Measurements from ENCODE around the gene SEMA6A. TPM values are rescaled to one million over a fixed set of nuclear protein-coding genes. Genes with fewer than 3 reads are reported as not detected.

SEMA6A gene
- total RNA-seq, 1 experiment from 2014 or later = not detected

DNA sequence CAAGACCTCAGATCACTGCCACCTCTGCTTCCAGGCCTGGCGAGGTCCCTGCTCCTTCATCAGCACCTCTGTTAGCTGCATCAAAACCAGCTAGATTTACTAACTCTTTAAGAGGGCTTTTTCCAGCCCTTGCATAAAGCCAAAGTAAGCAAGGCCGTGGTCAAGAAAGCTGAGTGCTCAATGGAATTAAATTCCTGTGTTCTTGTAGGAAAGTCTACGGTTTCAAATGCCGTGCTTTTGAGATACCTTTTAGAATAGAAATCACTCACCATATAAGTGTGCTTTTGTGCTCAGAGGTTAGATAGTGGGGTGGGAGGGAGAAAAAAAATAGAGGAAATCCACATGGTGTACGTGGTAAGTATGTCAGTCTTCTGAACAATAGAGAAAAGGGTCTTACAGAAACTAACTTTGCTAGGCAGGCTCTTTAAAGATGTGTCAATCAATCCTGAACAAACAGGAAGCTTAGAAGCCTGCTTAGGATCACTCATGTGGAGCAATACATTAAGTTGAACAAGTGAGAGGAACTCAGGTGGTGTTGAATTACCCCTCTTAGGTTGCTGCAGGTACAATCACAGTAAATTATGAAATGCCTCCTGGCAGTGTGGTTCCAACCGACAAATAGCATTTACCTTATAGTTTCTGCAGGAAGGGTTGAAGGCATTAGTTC, 79.7 kb downstream of the SEMA6A start:
- Histone ChIP-seq H3K27me3 (no peaks in the 10 kb centered on the region), H3K4me3 (no peak overlapping the region), H3K36me3 (no peaks in the 10 kb centered on the region), H3K9me3 (no peaks in the 10 kb centered on the region)
- DNase-seq = no peak

DNA sequence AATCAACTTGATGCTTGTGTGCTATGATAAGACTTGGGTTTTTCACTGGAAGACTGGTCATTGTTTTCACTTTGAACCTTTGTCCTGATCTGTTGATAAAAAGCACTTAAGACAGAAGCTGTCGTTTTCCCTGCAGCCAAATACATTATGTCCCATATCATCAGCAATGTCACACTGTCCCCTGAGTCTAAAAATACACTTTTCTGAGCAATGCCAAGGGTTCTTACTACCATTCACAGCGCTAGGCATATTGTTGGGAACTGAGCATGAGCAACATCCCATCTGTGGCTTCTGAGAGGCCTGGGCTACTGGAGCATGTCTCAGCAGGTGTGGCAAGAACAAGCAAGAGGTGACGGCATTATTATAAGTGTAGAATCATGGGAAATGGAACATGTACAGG, 81.8 kb downstream of the SEMA6A start:
- no peak for DNase-seq
- H3K36me3 ChIP-seq = no peaks in the 10 kb centered on the region
- H3K27me3 ChIP-seq = no peaks in the 10 kb centered on the region
- no peak overlapping the region for H3K4me3 ChIP-seq
- H3K9me3 ChIP-seq = no peaks in the 10 kb centered on the region

GRCh38 chr5:116492016-116492623, 82.5 kb downstream of the SEMA6A start:
- Histone ChIP-seq H3K27me3 (no peaks in the 10 kb centered on the region), H3K9me3 (no peaks in the 10 kb centered on the region), H3K36me3 (no peaks in the 10 kb centered on the region), H3K4me3 (no peak overlapping the region)
- DNase-seq = peak; percentile 65

DNA sequence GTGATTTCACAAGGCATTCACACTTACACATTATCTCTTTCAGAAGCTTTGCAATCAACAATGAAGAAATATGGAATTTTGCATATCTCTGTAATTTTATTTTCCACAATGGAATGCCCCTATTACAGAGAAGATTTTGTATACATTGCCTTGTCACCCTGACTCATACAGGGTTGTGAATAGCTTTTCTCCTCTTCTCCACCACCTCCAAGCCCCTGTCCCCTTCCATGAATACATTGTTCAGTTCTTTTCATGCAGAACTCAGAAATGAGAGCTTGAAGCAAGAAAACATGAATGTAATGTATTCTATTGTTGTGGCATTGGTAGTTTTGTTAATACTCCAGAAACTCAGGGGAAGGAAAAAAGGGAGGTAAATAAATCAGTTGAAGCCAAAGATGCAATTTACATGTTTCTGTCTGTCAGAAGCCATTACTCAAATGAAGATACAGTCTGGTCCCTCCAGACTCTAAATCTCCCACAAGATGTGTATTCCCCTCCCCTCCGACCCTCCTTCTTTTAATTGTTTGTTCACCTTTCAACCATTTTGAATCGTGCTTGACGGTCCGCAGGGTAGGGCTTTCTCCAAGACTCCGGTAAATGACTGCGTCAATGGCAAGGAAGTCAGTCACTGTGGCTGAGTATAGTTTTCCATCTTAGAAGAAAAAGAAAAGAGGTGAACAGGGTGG, 86.1 kb downstream of the SEMA6A start:
- Histone ChIP-seq H3K36me3 (no peaks in the 10 kb centered on the region), H3K27me3 (no peaks in the 10 kb centered on the region; the same call in 1 of the 2 replicates), H3K9me3 (no peaks in the 10 kb centered on the region), H3K4me3 (no peak overlapping the region)
- no peak for DNase-seq

- Histone ChIP-seq H3K9me3 (no peaks in the 10 kb centered on the region), H3K27me3 (no peaks in the 10 kb centered on the region; the same call in 1 of the 2 replicates), H3K4me3 (no peak overlapping the region), H3K36me3 (no peaks in the 10 kb centered on the region)
- DNase-seq = no peak
These were observed 87.6 kb downstream of the SEMA6A start for GRCh38 chr5:116487045-116487444.

GRCh38 chr5:116486588-116486987, 88.0 kb downstream of the SEMA6A start:
- DNase-seq = no peak
- Histone ChIP-seq H3K4me3 (no peak overlapping the region), H3K9me3 (no peaks in the 10 kb centered on the region), H3K27me3 (no peaks in the 10 kb centered on the region; the same call in 1 of the 2 replicates), H3K36me3 (no peaks in the 10 kb centered on the region)

- Histone ChIP-seq H3K9me3 (no peaks in the 10 kb centered on the region), H3K27me3 (no peaks in the 10 kb centered on the region; the same call in 1 of the 2 replicates), H3K36me3 (no peaks in the 10 kb centered on the region), H3K4me3 (no peak overlapping the region)
- DNase-seq = no peak
These were observed 90.0 kb downstream of the SEMA6A start for GRCh38 chr5:116484645-116485044.

DNA sequence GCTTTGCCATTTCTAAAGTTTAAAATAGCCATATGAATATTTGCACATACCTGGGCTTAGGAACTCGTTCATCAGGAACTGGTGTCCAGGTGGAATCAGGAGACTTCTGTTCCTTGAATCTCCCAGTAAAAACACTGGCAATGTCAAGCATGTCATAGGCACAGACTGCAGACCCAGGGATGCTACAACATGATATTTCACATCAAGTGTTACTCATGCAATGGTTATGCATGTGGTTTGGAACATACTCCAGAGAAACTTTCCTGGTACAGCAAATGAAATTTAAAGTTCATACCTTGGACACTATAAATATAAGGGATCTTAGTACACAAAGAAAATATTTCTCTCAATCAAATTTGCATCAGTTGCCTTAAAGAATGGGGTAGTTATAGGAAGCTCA, 92.2 kb downstream of the SEMA6A start:
- H3K36me3 ChIP-seq = no peaks in the 10 kb centered on the region
- H3K27me3 ChIP-seq = no peaks in the 10 kb centered on the region; the same call in 1 of the 2 replicates
- H3K9me3 ChIP-seq = peaks cover under 1% of the 10 kb centered on the region; the same call in 1 of the 2 replicates
- H3K4me3 ChIP-seq = no peak overlapping the region
- DNase-seq = no peak

- DNase-seq = no peak
- H3K4me3 ChIP-seq = no peak overlapping the region
- H3K27me3 ChIP-seq = no peaks in the 10 kb centered on the region
- H3K9me3 ChIP-seq = peaks cover 6% of the 10 kb centered on the region; the same call in 1 of the 2 replicates
- no peaks in the 10 kb centered on the region for H3K36me3 ChIP-seq
These were observed 93.6 kb downstream of the SEMA6A start for GRCh38 chr5:116480894-116481510.

- Histone ChIP-seq H3K27me3 (no peaks in the 10 kb centered on the region), H3K9me3 (peaks cover 6% of the 10 kb centered on the region; the same call in 1 of the 2 replicates), H3K4me3 (no peak overlapping the region), H3K36me3 (no peaks in the 10 kb centered on the region)
- no peak for DNase-seq
These were observed 94.6 kb downstream of the SEMA6A start for GRCh38 chr5:116479776-116480675.

- H3K36me3 ChIP-seq = no peaks in the 10 kb centered on the region
- DNase-seq = no peak
- no peak overlapping the region for H3K4me3 ChIP-seq
- H3K9me3 ChIP-seq = peaks cover 6% of the 10 kb centered on the region; the same call in 1 of the 2 replicates
- no peaks in the 10 kb centered on the region for H3K27me3 ChIP-seq
These were observed 96.1 kb downstream of the SEMA6A start for GRCh38 chr5:116478491-116478890.

- peaks cover 6% of the 10 kb centered on the region; the same call in 1 of the 2 replicates for H3K9me3 ChIP-seq
- H3K27me3 ChIP-seq = no peaks in the 10 kb centered on the region
- H3K4me3 ChIP-seq = no peak overlapping the region
- no peak for DNase-seq
- no peaks in the 10 kb centered on the region for H3K36me3 ChIP-seq
These were observed 97.6 kb downstream of the SEMA6A start for GRCh38 chr5:116476897-116477537.

- DNase-seq = no peak
- H3K27me3 ChIP-seq = no peaks in the 10 kb centered on the region
These were observed 99.3 kb downstream of the SEMA6A start for GRCh38 chr5:116475338-116475737.

GRCh38 chr5:116473706-116474105, 100.9 kb downstream of the SEMA6A start:
- no peak overlapping the region for H3K4me3 ChIP-seq
- no peak for DNase-seq
- H3K27me3 ChIP-seq = no peaks in the 10 kb centered on the region
- H3K9me3 ChIP-seq = peaks cover 6% of the 10 kb centered on the region; the same call in 1 of the 2 replicates
- no peaks in the 10 kb centered on the region for H3K36me3 ChIP-seq

More at GRCh38 chr5:116475338-116475737, 99.3 kb downstream of the SEMA6A start:
- Histone ChIP-seq H3K4me3 (no peak overlapping the region), H3K9me3 (peaks cover 6% of the 10 kb centered on the region; the same call in 1 of the 2 replicates), H3K36me3 (no peaks in the 10 kb centered on the region)

- Histone ChIP-seq H3K9me3 (peaks cover 4% of the 10 kb centered on the region; the same call in 1 of the 2 replicates), H3K4me3 (no peak overlapping the region), H3K27me3 (no peaks in the 10 kb centered on the region), H3K36me3 (no peaks in the 10 kb centered on the region)
- no peak for DNase-seq
These were observed 102.3 kb downstream of the SEMA6A start for GRCh38 chr5:116472274-116472673.

- no peaks in the 10 kb centered on the region for H3K36me3 ChIP-seq
- no peak overlapping the region for H3K4me3 ChIP-seq
- H3K9me3 ChIP-seq = no peaks in the 10 kb centered on the region
- H3K27me3 ChIP-seq = no peaks in the 10 kb centered on the region
- no peak for DNase-seq
These were observed 105.0 kb downstream of the SEMA6A start for GRCh38 chr5:116469631-116470030.
